Mesodermal cell (in vitro differentiated cells): ENCODE measurements around the gene DMRT2.

Experiments
- H3K27ac ChIP-seq: 2 replicates; pipeline ENCODE4 v1.7.0; 2013; ENCODE audit warnings: mild to moderate bottlenecking, low read depth, low read length, moderate library complexity; ENCODE audit not compliant: severe bottlenecking
- H3K36me3 ChIP-seq: 2 replicates; pipeline ENCODE4 v1.7.1; 2013; ENCODE audit warnings: mild to moderate bottlenecking, low read length, moderate library complexity; ENCODE audit not compliant: control insufficient read depth, insufficient read depth
- H3K4me1 ChIP-seq: one replicate; pipeline ENCODE4 v1.7.1; 2013; ENCODE audit warnings: mild to moderate bottlenecking, low read length; ENCODE audit not compliant: insufficient read depth, control insufficient read depth, poor library complexity, severe bottlenecking
- H3K4me3 ChIP-seq: 2 replicates; pipeline ENCODE4 v1.7.0; 2013; ENCODE audit warnings: low read length, control low read depth, mild to moderate bottlenecking; ENCODE audit not compliant: insufficient read depth, poor library complexity, severe bottlenecking; ENCODE audit errors: extremely low read depth
- H3K9me3 ChIP-seq: 2 replicates; pipeline ENCODE4 v1.7.1; 2013; ENCODE audit warnings: mild to moderate bottlenecking, low read length, moderate library complexity; ENCODE audit not compliant: control insufficient read depth
- WGBS, 2 experiments: methylation state at CpG; one replicate each; pipeline ENCODE4 v1.1.5; 2013; ENCODE audit warnings: missing lambda C conversion rate in 2 of 2; ENCODE audit not compliant: insufficient coverage in 2 of 2; 5-methylcytosine and 5-hydroxymethylcytosine counted together

DMRT2 gene

GRCh38 chr9:1057910-1058309 is 7.8 kb downstream of the DMRT2 start:
- no peak overlapping the region for H3K4me3 ChIP-seq
- no peaks in the 10 kb centered on the region for H3K9me3 ChIP-seq
- no peak overlapping the region for H3K27ac ChIP-seq
- H3K36me3 ChIP-seq = no peaks in the 10 kb centered on the region
- H3K4me1 ChIP-seq = no peaks in the 10 kb centered on the region
- 47 to 70% methylated on average over 2 to 3 of the region's 3 CpGs for WGBS, 2 experiments

GRCh38 chr9:1058826-1059487 is 8.8 kb downstream of the DMRT2 start:
- no peaks in the 10 kb centered on the region for H3K4me1 ChIP-seq
- no peaks in the 10 kb centered on the region for H3K9me3 ChIP-seq
- no peak overlapping the region for H3K27ac ChIP-seq
- no peaks in the 10 kb centered on the region for H3K36me3 ChIP-seq
- no peak overlapping the region for H3K4me3 ChIP-seq
- whole genome bisulfite sequencing, 2 experiments = 74 to 100% methylated on average over 3 of the region's 6 CpGs

DNA sequence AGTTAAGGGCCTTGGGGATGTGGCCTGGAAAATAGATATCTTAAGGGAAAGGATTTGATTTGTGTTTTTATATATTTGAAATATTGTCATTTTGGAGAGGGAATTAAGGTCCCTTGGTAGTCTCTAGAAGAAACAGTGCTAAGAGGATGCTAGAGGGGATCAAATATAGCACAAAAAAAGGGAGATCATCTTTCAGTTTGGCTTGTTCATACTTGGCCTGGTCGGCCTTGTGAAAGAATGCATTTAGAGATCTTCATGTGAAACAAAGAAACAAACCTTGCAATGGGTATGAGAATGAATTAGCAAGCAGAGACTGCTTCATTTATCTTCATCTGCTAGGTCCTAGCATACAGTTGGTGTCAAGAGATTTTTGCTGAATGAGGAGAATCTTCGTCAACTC is 15.0 kb downstream of the DMRT2 start:
- no peak overlapping the region for H3K27ac ChIP-seq
- no peaks in the 10 kb centered on the region for H3K4me1 ChIP-seq
- H3K9me3 ChIP-seq = no peaks in the 10 kb centered on the region
- 67 to 90% methylated on average over 1 of the region's 2 CpGs for WGBS, 2 experiments
- H3K36me3 ChIP-seq = no peaks in the 10 kb centered on the region
- H3K4me3 ChIP-seq = no peak overlapping the region

DNA sequence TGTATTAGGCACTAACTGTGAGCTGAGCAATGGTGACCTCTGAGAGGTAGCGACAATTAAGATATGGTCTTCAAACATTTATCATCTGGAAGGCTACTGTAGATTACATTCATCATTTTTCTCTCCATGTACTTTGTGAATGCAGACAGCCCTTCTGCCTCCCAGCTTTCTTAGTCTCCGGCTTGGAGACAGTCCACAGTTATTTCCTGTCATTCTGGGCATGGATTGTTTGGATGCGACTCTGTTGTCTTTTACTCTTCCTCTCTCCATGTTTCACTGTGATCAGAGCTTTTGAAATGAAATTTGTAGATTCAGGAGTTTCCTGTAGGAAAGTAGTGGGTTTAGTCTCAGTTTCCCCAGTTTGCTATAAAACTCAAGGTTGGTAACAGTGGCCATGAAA is 20.5 kb downstream of the DMRT2 start:
- H3K4me3 ChIP-seq = no peak overlapping the region
- no peaks in the 10 kb centered on the region for H3K9me3 ChIP-seq
- H3K27ac ChIP-seq = no peak overlapping the region
- no peaks in the 10 kb centered on the region for H3K4me1 ChIP-seq
- H3K36me3 ChIP-seq = no peaks in the 10 kb centered on the region
- 60 to 86% methylated on average over 1 of the region's 3 CpGs for WGBS, 2 experiments

GRCh38 chr9:1071730-1072129 is 21.6 kb downstream of the DMRT2 start:
- 89 to 100% methylated on average over 1 to 2 of the region's 3 CpGs for WGBS, 2 experiments
- no peaks in the 10 kb centered on the region for H3K9me3 ChIP-seq
- H3K27ac ChIP-seq = no peak overlapping the region
- no peaks in the 10 kb centered on the region for H3K36me3 ChIP-seq
- H3K4me1 ChIP-seq = no peaks in the 10 kb centered on the region
- H3K4me3 ChIP-seq = no peak overlapping the region

GRCh38 chr9:1073497-1073896 is 23.3 kb downstream of the DMRT2 start:
- Histone ChIP-seq H3K9me3 (no peaks in the 10 kb centered on the region), H3K27ac (no peak overlapping the region), H3K4me1 (no peaks in the 10 kb centered on the region), H3K4me3 (no peak overlapping the region), H3K36me3 (no peaks in the 10 kb centered on the region)
- WGBS, 2 experiments = no CpG with 5 or more reads among the region's 1 CpG

GRCh38 chr9:1077616-1078015 is 27.5 kb downstream of the DMRT2 start:
- H3K4me1 ChIP-seq = no peaks in the 10 kb centered on the region
- H3K4me3 ChIP-seq = no peak overlapping the region
- 60 to 83% methylated on average over 1 of the region's 2 CpGs for WGBS, 2 experiments
- H3K9me3 ChIP-seq = no peaks in the 10 kb centered on the region
- no peaks in the 10 kb centered on the region for H3K36me3 ChIP-seq
- H3K27ac ChIP-seq = no peak overlapping the region

GRCh38 chr9:1083325-1083913 is 33.3 kb downstream of the DMRT2 start:
- H3K4me3 ChIP-seq = peak overlapping the region; percentile 3
- no peaks in the 10 kb centered on the region for H3K4me1 ChIP-seq
- H3K36me3 ChIP-seq = no peaks in the 10 kb centered on the region
- no peaks in the 10 kb centered on the region for H3K9me3 ChIP-seq
- no peak overlapping the region for H3K27ac ChIP-seq
- 21 to 22% methylated on average over 8 to 9 of the region's 13 CpGs for WGBS, 2 experiments

GRCh38 chr9:1085086-1085485 is 34.9 kb downstream of the DMRT2 start:
- Histone ChIP-seq H3K9me3 (no peaks in the 10 kb centered on the region), H3K36me3 (no peaks in the 10 kb centered on the region), H3K4me1 (no peaks in the 10 kb centered on the region), H3K4me3 (no peak overlapping the region), H3K27ac (no peak overlapping the region)
- WGBS, 2 experiments = 92 to 100% methylated on average over 2 of the region's 4 CpGs

DNA sequence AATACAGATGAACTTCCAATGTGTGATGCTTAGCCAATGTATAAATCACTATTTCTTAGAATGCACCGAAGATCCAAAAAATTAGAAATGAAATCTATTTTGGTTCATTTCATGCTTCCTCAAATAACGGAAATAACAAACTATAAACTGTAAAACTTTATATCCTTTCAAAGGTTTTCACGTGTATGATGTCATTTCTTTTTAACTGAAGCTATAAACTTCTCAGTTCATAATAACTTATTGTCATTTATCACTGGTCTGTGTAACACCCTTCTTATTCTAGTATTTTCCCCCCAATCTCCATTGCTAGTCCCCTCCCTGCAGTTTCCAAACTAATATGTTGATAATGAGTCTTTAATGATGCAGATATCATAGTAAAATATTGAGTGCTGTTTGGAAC is 36.4 kb downstream of the DMRT2 start:
- no peaks in the 10 kb centered on the region for H3K9me3 ChIP-seq
- WGBS, 2 experiments = 82 to 84% methylated on average over 2 to 3 of the region's 3 CpGs
- no peak overlapping the region for H3K4me3 ChIP-seq
- H3K27ac ChIP-seq = no peak overlapping the region
- no peaks in the 10 kb centered on the region for H3K4me1 ChIP-seq
- H3K36me3 ChIP-seq = no peaks in the 10 kb centered on the region

DNA sequence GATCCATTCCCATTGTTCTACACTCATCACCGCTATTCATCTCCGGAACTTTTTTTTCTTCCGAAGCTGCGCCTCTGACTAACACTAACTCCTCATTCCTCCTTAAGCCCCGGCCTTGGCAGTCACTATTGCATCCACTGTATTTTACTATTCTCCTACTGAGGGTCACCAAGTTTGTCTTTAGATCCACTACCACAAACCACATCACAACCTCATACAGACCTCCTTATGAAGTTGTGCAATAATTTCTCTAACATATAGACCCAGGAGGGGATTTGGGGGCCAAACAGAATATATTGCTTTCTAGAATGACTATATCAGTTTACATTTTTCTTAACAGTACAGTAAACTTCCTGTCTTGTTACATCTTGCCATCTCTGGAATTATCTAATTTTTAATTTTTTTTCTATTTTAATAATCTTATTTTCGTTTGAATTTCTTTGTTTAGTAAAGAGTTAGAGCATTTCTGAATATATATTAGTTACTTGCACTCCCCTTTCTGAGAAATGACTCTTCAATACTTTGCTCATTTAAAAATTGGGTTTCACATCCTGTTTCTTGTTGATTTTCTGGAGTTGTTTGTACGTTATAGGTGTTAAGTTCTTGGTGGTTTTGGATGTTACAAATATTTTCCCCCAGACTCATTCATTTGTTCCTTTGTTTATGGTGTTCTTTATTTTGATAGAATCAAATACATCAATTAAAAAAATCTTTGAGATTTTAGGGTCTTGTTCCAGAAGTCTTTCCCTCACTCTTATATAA is 37.1 kb downstream of the DMRT2 start:
- Histone ChIP-seq H3K4me1 (no peaks in the 10 kb centered on the region), H3K36me3 (no peaks in the 10 kb centered on the region), H3K27ac (no peak overlapping the region), H3K4me3 (no peak overlapping the region), H3K9me3 (no peaks in the 10 kb centered on the region)
- WGBS, 2 experiments = 94% methylated on average over 4 to 5 of the region's 7 CpGs
